Neural cell (in vitro differentiated cells): Measurements from ENCODE around the gene BCO1. TPM values are rescaled to one million over a fixed set of nuclear protein-coding genes. Genes with fewer than 3 reads are reported as not detected.

Source experiments
- H2AFZ ChIP-seq: fragments of 200-600, 300-800 bp; sonication (generic), shearing (Covaris generic); 2 replicates; pipeline ENCODE4 v1.6.0; 2014; ENCODE audit warnings: low read depth, mild to moderate bottlenecking, antibody characterized with exemption, low read length, moderate library complexity
- H3F3A ChIP-seq: fragments of 200-600 bp; shearing (Covaris generic); 2 replicates; pipeline ENCODE4 v1.6.1; 2016; ENCODE audit warnings: mild to moderate bottlenecking, moderate library complexity, mixed read lengths, antibody characterized with exemption, low read length; ENCODE audit not compliant: insufficient read depth, poor library complexity, severe bottlenecking
- H3K27ac ChIP-seq: fragments of 200-600, 300-800 bp; sonication (generic), shearing (Covaris generic); 2 replicates; pipeline ENCODE4 v1.5.1; 2014; ENCODE audit warnings: mild to moderate bottlenecking, low read length, moderate library complexity
- H3K27me3 ChIP-seq: fragments of 300-800, 200-600 bp; sonication (generic), shearing (Covaris generic); 2 replicates; pipeline ENCODE4 v1.6.0; 2014; ENCODE audit warnings: mild to moderate bottlenecking, low read depth, low read length, moderate library complexity; ENCODE audit not compliant: insufficient read depth
- H3K36me3 ChIP-seq: fragments of 300-800, 200-600 bp; sonication (generic), shearing (Covaris generic); 2 replicates; pipeline ENCODE4 v1.5.1; 2014; ENCODE audit warnings: mild to moderate bottlenecking, antibody characterized with exemption, low read length, moderate library complexity; ENCODE audit not compliant: insufficient read depth
- H3K4me2 ChIP-seq: fragments of 300-800, 200-600 bp; sonication (generic), shearing (Covaris generic); 2 replicates; pipeline ENCODE4 v1.6.0; 2014; ENCODE audit warnings: mild to moderate bottlenecking, low read length
- H3K4me3 ChIP-seq: fragments of 300-800, 200-600 bp; sonication (generic), shearing (Covaris generic); 2 replicates; pipeline ENCODE4 v1.5.1; 2014; ENCODE audit warnings: mild to moderate bottlenecking, low read length, moderate library complexity
- H3K79me2 ChIP-seq: fragments of 200-600 bp; shearing (Covaris generic); replicated peaks from 2 replicates; pipeline ENCODE4 v1.6.0; 2014; ENCODE audit warnings: mild to moderate bottlenecking, low read length, moderate library complexity; ENCODE audit not compliant: insufficient read depth
- H3K9ac ChIP-seq: fragments of 300-800, 200-600 bp; sonication (generic), shearing (Covaris generic); 2 replicates; pipeline ENCODE4 v1.6.1; 2016; ENCODE audit warnings: mild to moderate bottlenecking, low read length, mixed read lengths
- H3K9me2 ChIP-seq: fragments of 200-600 bp; shearing (Covaris generic); 2 replicates; pipeline ENCODE4 v1.6.1; 2016; ENCODE audit warnings: mild to moderate bottlenecking, low read length, mixed read lengths; ENCODE audit not compliant: insufficient read depth
- H3K9me3 ChIP-seq: fragments of 200-600, 300-800 bp; sonication (generic), shearing (Covaris generic); 2 replicates; pipeline ENCODE4 v1.6.1; 2016; ENCODE audit warnings: mild to moderate bottlenecking, mixed run types, low read length, moderate library complexity, mixed read lengths
- H4K20me1 ChIP-seq: fragments of 200-600 bp; shearing (Covaris generic); 2 replicates; pipeline ENCODE4 v1.6.1; 2016; ENCODE audit warnings: mild to moderate bottlenecking, mixed run types; ENCODE audit not compliant: insufficient read depth
- CTCF ChIP-seq: fragments of 450-650 bp; IDR thresholded peaks from 2 replicates; pipeline ENCODE4 v1.5.1; 2014; ENCODE audit warnings: antibody characterized with exemption, mild to moderate bottlenecking, moderate library complexity; ENCODE audit not compliant: poor library complexity, severe bottlenecking
- EP300 ChIP-seq: fragments of 450-650 bp; conservative IDR thresholded peaks from 2 replicates; pipeline ENCODE4 v1.6.1; 2014; ENCODE audit warnings: antibody characterized with exemption, mild to moderate bottlenecking, moderate library complexity; ENCODE audit not compliant: poor library complexity, severe bottlenecking
- EZH2 ChIP-seq: fragments of 200-600, 300-800 bp; shearing (Covaris generic), sonication (generic); IDR thresholded peaks from 2 replicates; pipeline ENCODE4 v1.6.1; 2014; ENCODE audit warnings: antibody characterized with exemption, low read length, borderline replicate concordance, mild to moderate bottlenecking; ENCODE audit not compliant: insufficient read depth, poor library complexity, severe bottlenecking
- MXI1 ChIP-seq: fragments of 450-650 bp; conservative IDR thresholded peaks from 2 replicates; pipeline ENCODE4 v1.6.1; 2014; ENCODE audit warnings: antibody characterized with exemption, mild to moderate bottlenecking; ENCODE audit not compliant: poor library complexity, severe bottlenecking
- POLR2AphosphoS5 ChIP-seq: IDR thresholded peaks from 2 replicates; pipeline ENCODE4 v1.6.1; 2012
- RAD21 ChIP-seq: fragments of 450-650 bp; conservative IDR thresholded peaks from 2 replicates; pipeline ENCODE4 v1.6.1; 2014; ENCODE audit warnings: antibody characterized with exemption, mild to moderate bottlenecking, moderate library complexity
- REST ChIP-seq: IDR thresholded peaks from 2 replicates; pipeline ENCODE4 v1.6.1; 2012; ENCODE audit warnings: borderline replicate concordance
- SMC3 ChIP-seq: fragments of 450-650 bp; conservative IDR thresholded peaks from 2 replicates; pipeline ENCODE4 v1.6.1; 2014; ENCODE audit warnings: antibody characterized with exemption, mild to moderate bottlenecking, moderate library complexity; ENCODE audit not compliant: poor library complexity
- TAF1 ChIP-seq: IDR thresholded peaks from 2 replicates; pipeline ENCODE4 v1.6.1; 2012; ENCODE audit warnings: low read depth
- polyA plus RNA-seq: library from polyadenylated mRNA; depleted of rRNA; stranded (reverse); fragments of >200 nt; gene quantifications from 2 replicates; pipeline ENCODE4 v1.2.3, GENCODE V29; 2014

Gene BCO1
- polyA plus RNA-seq, 1 donor from 2014 or later, result not detected

GRCh38 chr16:81278526-81278925 lies 40.0 kb downstream of the BCO1 start:
- Histone ChIP-seq H3K9ac (no peak overlapping the region), H3K27ac (no peak overlapping the region), H4K20me1 (no peaks in the 10 kb centered on the region), H3K9me3 (no peaks in the 10 kb centered on the region), H3K4me3 (no peak overlapping the region), H2AFZ (no peak overlapping the region), H3K27me3 (no peaks in the 10 kb centered on the region), H3K4me2 (no peak overlapping the region), H3K9me2 (no peaks in the 10 kb centered on the region), H3F3A (no peaks in the 10 kb centered on the region), H3K79me2 (no peaks in the 10 kb centered on the region), H3K36me3 (no peaks in the 10 kb centered on the region)
- TF ChIP-seq RAD21, result no peak
- no peak for TF ChIP-seq EZH2
- TF ChIP-seq EP300, result no peak
- TF ChIP-seq SMC3, result no peak
- TF ChIP-seq POLR2AphosphoS5, result no peak
- TF ChIP-seq CTCF, result no peak
- no peak for TF ChIP-seq TAF1
- TF ChIP-seq MXI1, result no peak
- TF ChIP-seq REST, result no peak

GRCh38 chr16:81279392-81279791 lies 40.9 kb downstream of the BCO1 start:
- Histone ChIP-seq H3K9ac (no peak overlapping the region), H3K36me3 (no peaks in the 10 kb centered on the region), H3K4me2 (no peak overlapping the region), H3K9me3 (no peaks in the 10 kb centered on the region), H3K27ac (no peak overlapping the region), H3K9me2 (no peaks in the 10 kb centered on the region), H4K20me1 (no peaks in the 10 kb centered on the region), H3K4me3 (no peak overlapping the region), H3F3A (no peaks in the 10 kb centered on the region), H3K79me2 (no peaks in the 10 kb centered on the region), H2AFZ (no peak overlapping the region), H3K27me3 (no peaks in the 10 kb centered on the region)
- TF ChIP-seq EP300, result no peak
- no peak for TF ChIP-seq TAF1
- no peak for TF ChIP-seq EZH2
- no peak for TF ChIP-seq REST
- no peak for TF ChIP-seq POLR2AphosphoS5
- no peak for TF ChIP-seq SMC3
- TF ChIP-seq CTCF, result no peak
- TF ChIP-seq RAD21, result no peak
- no peak for TF ChIP-seq MXI1
